ENCODE data around the gene QSOX1.
"Not testable (repeated sequence)": the region's sequence is repeated elsewhere in the genome, so short reads cannot be mapped to it uniquely, and the experiment has no call there.

Gene QSOX1

DNA sequence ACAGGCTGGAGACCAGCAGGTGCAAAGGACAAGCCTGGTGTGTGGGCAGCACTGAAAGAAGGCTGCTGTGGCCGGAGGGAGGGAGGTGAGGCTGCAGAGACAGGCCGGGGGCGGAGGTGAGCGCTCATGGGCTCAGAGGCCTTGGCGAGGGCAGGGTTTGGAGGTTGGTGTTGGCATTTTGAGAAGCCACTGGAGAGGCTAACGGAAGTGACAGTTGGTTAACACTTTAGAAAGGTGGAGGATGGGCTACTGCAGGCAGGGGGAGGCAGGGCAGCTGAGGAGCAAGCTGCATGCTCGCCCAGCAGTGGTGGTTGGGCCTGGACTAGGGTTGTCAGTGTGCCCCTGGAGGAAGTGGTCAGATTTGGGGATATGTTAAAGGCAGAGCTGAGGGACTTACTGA lies 37.5 kb downstream of the QSOX1 start:
- DNase-seq (ENCODE audit: low spot score), result no peak

DNA sequence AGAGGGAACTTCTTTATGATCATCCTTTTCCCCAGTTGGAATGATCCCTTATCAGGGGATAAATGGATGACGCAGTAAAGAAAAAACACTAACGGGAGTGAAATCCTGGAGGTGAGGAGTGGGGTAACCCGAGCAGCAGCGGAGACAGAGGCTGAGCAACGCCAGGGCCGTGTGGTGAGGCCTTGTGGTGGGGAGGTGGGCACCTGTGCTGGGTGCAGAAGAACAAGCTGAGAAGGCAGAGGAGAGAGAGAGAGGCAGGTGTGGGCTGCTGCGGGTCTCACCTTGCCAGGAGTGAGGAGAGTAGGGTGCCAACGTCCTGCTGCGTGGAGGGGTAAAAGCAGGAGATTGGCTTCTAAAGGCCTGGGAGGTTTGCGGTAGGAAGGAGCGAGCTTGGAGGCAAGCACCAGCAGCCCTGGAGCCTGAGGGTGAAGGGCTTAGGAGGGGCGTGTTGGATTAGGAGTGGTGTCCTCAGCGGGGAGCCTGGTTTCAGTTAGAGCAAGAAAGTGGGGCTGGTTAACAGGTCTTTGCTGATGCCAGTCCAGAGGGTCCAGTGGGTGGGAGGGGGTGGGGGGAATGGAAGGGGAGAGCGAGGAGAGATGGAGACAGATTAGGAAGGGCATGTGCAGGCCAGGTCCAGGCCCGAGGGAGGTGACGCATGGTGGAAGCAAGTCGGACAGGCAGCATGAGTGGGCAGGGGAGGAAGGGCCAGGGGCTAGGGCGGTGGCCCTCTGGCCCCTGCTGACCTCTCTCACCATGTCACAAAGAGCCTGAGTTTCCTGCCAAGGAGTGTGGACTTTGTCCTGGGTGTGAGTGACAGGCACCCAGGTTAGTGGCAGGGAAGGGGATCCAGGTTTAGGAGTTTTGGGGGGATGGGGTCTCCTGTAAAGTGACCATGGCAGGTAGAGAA lies 38.7 kb downstream of the QSOX1 start:
- DNase-seq (ENCODE audit: low spot score), result no peak

DNA sequence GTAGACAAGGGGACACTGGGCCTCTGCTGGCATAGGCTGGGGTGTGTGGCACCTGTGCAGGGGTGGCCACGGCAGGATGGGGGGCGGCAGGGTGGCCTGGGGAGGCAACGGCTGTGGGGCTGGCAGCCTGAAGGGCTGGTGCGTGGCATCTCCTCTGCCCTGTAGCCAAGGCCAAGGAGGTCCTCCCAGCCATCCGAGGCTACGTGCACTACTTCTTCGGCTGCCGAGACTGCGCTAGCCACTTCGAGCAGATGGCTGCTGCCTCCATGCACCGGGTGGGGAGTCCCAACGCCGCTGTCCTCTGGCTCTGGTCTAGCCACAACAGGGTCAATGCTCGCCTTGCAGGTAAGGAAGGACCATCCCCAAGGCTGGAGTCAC lies 39.4 kb downstream of the QSOX1 start:
- DNase-seq (ENCODE audit: low spot score), result no peak

DNA sequence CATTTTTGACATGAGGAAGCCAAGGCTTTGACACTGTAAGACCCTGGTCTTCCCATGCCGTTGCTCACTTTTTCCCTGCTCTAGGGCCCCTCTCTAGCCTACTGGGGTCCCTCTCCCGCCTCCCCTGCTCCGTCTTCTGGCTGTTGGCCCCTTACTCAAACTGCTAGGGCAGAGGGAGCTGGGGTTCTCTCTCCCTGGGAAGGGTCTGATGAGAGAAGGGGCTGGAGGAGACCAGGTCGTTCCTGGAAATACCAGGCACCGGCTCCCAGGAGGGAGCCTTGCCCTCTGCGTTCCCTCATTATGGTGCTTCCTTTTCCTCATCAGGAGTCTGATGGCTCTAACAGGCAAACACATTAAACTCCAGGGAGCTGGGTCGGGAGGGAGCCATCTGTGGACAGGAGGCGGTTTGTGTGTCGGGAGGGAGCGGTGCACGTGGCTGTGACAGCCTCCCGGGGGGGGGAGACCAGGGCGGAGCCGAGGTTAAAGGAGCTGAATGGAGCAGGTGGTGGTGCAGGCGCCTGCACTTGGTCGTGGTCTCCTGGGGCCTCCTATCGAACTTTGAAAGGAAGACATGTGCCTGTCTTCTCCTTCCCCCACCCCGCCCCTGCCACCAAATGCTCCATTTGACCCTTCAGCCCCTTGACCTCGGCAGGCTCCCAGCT lies 40.0 kb downstream of the QSOX1 start:
- DNase-seq (ENCODE audit: low spot score), result no peak

DNA sequence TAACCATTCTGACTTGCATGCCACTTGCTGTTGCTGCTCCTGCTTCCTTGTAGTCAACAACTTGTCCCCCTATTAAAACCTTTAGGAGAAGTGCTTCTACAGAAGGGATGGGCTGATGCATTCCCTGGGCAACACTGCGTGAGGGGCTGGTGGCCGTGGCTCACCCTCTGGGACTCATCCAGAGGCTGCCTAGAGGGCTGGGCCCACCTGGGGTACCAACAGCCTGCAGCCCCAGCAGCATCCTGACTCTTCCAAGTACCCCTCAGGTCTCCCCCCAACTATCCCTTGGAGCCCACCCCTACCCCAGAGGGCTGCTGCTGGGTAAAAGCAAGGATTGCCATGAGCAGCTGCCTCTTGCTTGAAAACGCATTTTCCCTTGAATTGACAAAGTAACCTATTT lies 40.7 kb downstream of the QSOX1 start:
- no peak for DNase-seq (ENCODE audit: low spot score)

DNA sequence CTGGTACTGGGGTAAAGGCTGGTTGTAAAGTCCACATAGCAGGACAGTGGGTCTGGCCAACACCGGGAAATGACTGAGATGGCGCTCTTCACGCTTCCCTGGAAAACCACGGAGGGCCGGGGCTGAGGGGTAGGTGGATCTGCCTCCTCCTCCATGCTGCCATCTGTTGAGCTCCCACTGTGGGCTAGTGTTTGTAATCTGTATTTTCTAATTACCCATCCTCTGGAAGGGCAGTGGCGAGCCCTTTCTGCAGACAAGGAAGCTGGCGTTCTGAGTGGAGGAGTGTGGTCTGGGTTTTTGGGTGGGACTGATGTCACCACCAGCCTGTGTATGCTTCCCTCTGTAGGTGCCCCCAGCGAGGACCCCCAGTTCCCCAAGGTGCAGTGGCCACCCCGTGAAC lies 41.2 kb downstream of the QSOX1 start:
- no peak for DNase-seq (ENCODE audit: low spot score)

DNA sequence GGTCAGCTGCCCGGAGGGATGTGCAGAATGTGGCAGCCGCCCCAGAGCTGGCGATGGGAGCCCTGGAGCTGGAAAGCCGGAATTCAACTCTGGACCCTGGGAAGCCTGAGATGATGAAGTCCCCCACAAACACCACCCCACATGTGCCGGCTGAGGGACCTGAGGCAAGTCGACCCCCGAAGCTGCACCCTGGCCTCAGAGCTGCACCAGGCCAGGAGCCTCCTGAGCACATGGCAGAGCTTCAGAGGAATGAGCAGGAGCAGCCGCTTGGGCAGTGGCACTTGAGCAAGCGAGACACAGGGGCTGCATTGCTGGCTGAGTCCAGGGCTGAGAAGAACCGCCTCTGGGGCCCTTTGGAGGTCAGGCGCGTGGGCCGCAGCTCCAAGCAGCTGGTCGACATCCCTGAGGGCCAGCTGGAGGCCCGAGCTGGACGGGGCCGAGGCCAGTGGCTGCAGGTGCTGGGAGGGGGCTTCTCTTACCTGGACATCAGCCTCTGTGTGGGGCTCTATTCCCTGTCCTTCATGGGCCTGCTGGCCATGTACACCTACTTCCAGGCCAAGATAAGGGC lies 41.9 kb downstream of the QSOX1 start:
- DNase-seq (ENCODE audit: low spot score), result no peak

DNA sequence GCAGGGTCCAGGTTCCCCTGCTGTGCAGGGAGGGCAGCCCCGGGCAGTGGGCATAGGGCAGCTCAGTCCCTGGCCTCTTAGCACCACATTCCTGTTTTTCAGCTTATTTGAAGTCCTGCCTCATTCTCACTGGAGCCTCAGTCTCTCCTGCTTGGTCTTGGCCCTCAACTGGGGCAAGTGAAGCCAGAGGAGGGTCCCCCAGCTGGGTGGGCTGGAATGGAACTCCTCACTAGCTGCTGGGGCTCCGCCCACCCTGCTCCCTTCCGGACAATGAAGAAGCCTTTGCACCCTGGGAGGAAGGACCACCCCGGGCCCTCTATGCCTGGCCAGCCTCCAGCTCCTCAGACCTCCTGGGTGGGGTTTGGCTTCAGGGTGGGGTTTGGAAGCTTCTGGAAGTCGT lies 42.6 kb downstream of the QSOX1 start:
- DNase-seq (ENCODE audit: low spot score), result no peak

DNA sequence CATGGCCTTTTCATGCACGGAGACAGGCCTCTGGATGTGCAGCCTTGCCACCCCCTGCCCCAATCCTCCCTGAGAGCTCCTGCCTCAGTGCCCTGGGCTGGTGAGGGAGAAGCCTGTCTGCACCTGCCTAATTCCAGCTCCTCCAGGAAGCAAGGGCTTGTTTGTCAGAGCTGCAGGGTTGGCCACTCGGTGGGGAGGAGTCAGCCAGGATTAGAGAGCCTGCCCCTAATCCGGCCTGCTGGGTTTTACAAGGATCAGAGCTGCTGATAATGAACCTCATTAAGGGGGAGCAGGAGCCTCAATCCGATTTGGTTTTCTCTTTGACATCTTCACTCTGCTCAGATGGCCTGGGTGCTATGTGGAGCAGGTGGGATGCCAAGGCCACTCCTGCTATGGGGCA lies 43.5 kb downstream of the QSOX1 start:
- no peak for DNase-seq (ENCODE audit: low spot score)

DNA sequence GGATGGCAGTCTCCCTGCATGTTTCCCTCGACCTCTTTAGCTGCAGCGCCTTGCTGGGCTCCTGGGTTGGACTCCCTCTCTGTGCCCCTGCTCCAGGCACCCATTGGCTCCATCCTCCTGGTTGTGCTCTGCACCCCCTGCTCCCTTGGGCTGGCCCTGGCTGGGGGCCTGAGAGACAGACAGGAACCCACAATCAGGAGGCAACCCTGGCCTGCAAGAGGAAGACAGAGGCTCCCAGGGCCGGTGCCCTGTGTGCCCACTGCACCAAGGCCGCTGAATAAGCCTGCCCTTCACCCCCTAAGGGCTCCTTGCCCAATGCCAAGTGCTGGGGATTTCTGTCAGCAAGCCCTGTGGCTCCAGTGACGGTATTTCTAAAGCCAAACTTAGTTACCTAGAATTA lies 43.9 kb downstream of the QSOX1 start:
- no peak for DNase-seq (ENCODE audit: low spot score)

DNA sequence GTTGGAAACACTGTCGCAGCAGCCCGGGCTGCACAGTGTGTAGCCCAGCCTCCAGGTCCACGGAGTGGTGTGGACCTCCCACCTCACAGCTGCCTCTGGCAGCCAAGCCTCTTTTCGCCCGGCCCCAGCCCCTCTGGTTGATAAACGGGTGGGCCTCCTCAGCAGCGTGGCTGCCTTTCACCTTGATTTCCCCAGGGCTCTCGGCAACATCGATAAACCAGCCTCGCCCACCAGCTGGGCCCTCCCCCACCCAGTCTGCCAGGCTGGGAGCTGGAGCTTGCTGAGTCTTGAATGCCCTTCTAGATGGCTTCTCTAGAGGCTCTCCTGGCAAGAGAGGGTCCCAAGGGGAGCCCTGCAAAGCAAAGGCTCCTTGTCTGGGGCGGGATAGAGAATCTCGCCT lies 44.3 kb downstream of the QSOX1 start:
- no peak for DNase-seq (ENCODE audit: low spot score)

DNA sequence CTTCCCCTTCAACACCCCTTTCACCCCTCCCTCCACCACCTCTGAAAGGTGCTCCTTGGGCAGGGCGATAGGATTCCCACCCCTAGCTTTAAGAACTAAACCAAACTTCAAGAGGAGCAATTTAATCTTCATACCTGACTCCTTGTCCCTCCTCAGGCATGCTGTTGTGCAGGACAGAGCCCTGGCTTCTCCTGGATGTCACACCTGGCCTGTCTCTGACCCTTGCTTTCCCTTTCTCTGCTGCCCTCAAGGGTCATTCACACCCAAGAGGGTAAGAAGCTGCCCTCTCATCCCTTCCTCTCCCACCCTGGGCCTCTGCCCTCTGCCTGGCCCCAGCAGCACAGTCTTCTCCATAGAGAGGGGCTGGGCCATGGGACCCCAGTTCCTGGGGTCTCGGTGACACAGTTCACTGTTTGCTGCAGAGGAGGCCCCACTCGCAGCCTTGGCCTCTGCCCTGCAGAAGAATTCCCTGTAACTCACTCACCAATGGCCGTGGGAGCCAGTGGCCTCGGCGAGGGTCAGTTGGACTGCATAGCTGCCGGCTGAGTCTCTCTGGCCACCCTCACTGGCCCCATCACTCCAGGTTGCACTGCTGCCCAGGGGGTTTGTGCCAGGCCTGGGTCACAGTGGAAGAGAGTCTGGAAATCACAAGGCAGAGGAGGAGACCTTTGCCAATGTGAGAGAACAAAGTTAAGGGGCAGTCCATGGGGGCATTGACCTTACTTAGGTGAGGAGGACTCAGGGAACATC lies 47.0 kb downstream of the QSOX1 start:
- DNase-seq (ENCODE audit: low spot score), result no peak

DNA sequence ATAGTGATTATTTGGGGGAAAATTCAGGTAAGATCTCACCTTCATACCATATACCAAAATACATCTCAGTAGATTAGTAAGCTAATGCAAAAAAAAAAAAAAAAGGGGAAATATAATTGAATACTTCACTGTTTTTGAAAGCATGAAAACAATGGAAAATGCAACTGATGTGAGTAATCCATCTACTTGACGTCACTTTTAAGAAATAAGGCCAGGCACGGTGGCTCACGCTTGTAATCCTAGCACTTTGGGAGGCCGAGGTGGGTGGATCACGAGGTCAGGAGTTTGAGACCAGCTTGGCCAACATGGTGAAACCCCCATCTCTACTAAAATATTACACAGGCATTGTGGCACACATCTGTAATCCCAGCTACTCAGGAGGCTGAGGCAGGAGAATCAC lies 47.9 kb downstream of the QSOX1 start:
- not testable (repeated sequence) for DNase-seq (ENCODE audit: low spot score)

DNA sequence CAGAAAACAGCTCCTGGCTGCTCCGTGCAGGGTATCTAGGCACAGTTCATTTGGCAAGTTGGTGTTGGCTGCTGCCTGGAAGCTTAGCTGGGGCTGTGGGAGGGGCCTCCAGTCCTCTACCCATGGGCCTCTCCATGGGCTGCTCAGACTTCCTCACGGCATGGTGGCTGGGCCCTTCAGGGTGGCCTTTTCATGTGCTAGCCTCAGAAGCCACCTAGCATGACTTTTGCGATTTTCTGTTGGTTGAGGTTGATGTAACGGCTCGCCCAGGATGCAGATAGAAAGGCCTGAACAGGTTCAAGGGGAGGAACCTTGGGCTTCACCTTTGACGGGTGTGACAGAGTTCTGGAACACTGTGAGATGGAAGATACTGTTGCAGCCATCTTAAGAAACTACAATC lies 49.6 kb downstream of the QSOX1 start:
- no peak for DNase-seq (ENCODE audit: low spot score)

DNA sequence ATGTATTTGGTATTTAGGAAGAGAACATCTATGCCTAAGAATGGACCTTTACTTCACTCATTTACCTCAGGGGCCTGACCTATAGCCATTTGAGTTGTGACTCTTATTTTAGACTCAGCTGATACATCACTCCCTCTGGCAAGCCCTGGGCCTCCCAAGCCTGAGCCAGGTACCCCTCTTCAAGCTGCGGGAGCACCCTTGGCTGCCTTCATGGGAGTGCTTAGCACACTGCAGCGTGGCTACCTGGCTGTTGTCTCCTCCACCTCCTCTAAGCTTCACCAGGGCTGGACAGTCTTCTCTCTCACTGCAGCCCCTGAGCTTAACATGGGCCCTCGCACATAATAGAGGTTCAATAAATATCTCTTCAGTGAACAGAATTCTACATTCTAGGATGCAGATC lies 51.9 kb downstream of the QSOX1 start:
- no peak for DNase-seq (ENCODE audit: low spot score)

DNA sequence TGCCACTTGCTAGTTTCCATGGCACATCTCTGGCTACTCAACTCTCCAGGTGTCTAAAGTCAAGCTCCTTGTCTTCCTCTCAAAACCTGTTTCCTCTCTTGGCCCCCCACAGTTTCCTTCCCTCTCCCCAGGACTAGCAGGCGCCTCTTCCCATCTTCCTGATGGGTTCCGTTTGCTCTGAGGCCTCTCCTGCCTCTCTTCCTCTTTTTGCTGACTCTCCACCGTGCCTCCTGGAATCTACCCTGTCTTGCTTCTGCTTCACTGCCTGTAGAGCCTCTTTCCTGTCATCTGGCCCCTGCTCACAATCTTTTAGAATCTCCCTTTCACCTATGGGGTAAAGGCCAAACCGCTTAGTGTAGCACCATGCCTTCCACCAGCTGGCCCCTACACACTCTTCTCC lies 53.6 kb downstream of the QSOX1 start:
- no peak for DNase-seq (ENCODE audit: low spot score)

DNA sequence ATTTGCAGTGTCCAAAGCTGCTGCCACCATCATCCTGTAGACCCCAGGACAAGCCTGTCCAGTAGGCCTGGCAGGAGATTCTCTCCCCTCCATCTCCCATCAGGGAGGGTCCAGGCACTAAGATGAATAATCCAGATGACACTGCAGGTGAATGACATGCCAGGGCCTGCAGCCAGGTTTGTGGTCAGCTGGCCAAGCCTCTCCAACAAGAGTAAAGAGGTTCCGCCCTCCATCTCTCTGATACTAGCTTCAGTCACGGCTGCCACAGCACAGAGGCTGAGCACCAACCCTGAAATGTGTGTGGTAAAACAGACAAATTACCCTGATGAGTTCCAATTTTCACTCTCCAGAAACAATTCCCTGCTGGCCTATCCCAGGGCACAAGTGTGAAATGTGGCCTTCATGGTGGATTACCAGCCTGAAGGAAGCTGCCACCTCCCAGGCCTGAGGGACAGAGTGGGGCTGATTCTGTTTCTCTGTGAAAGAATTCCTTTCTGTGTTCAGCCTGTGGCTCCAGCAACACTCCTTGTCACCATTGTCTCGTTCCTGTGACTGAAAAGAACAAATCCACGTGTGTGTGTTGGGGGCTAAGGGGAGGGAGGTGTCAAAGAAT lies 55.4 kb downstream of the QSOX1 start:
- DNase-seq (ENCODE audit: low spot score), result peak; percentile 3

DNA sequence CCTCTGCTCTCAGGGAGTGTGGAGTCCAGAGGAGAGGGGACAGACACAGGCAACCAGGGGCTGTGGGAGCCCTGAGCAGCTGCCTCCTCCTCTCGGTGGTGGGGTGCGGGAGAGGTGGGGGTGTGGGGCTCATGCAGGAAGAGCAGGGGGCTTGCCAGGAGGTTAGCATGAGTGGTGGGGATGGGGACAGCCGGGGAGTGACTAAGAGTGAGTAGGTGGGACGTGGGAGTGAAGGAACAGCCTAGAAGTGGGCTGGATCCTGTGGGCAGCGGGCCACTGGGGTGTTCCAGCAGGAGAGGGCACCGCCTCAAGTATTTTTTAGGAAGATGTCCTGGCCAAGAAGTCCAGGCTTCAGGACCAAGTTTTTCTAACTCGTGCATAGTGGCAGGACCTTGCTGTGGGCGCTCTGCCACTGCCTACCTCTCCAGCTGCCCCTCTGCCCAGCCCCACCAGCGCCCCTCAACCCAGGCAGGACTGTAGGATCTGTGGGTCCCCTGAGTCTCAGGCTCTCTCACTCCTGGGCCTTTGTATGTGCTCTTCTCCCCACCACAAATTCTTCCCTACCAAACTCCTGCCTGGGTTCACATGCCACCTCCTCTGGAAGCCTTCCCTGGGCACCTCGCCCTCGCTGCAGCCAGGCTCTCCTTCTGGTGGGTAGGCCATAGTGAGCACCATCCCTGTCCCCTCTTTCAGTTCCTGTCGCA lies 56.6 kb downstream of the QSOX1 start:
- no peak for DNase-seq (ENCODE audit: low spot score)

DNA sequence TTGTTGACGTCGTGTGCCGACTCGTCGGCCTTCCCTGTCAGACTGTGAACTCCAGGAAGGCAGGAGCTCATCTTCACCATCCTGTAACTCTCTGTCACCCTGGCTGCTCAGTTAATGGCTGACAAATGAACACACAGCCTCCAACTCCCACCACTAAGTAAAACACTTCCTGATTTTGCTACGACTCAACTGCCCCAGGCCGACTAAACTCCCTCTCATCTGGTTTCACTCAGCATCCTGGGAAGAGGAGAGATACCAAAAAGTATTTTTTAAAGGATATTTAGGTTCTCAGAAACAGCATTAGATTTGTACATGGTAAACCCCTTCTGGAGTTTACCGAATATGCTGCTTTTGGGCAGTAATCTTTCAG lies 57.2 kb downstream of the QSOX1 start:
- no peak for DNase-seq (ENCODE audit: low spot score)

DNA sequence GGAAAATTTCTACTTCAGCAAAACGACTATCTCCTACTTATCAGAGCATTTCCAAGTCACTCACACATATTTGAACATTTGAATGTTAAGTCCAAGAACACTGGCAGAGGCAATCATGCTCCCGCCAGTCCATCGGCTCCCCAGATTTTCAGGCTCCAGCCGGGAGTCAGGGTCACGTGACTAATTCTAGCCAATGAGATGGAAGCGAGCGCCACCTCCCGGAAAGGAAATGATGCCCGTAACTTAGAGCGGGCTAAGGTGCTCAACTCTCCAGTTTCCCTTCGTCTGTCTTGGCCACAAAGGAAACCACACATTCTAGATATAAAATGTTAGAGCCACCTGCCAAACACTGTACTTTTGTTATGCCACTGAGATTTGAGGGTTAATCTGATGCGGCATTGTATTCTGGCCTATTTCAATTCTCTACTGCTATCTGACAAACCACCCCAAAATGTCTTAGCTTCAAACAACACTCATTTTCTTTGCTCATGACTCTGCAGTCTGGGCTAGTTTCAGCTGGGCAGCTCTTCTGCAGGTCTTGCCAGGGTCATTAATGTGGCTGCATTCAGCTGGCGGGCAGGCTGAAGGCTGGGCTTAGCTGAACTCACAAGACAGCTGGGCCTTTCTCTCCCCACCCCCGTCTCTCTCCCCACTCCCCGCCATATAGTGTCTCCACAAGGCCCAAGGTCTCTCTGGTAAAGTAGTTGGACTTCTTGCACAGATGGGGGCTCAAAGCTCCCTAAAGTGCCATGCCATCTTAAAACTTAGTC lies 58.9 kb downstream of the QSOX1 start:
- DNase-seq (ENCODE audit: low spot score), result peak; percentile 19

Data from pons (tissue), 1 donor.